Ovary (tissue), 3 donors: Measurements from ENCODE around the gene IP6K3.

ENCODE experiments used
- CTCF ChIP-seq, 3 donors: fragments of 450-650 bp in 2 of 3; fragments of 200-600 bp in 1 of 3; IDR thresholded peaks; one replicate each; pipeline versions ENCODE4 v1.5.1 to v1.8.0; 2016 to 2022; ENCODE audit warnings: antibody characterized with exemption in 3 of 3, mild to moderate bottlenecking in 1 of 3
- EP300 ChIP-seq: sonication (generic); formaldehyde crosslinking; IDR thresholded peaks from one replicate; pipeline ENCODE4 v1.6.1; 2017; ENCODE audit warnings: antibody characterized with exemption
- POLR2A ChIP-seq: fragments of 450-650 bp; IDR thresholded peaks from one replicate; pipeline ENCODE4 v1.6.1; 2017; ENCODE audit warnings: antibody characterized with exemption, mild to moderate bottlenecking, moderate library complexity
- donor health status: DM: no; HTN: no; CAD: no.

- TF ChIP-seq CTCF (IDR thresholded peaks at IDR 0.05) (no peak), POLR2A (no peak), EP300 (no peak)
Observed at GRCh38 chr6:33686225-33686924, 60.3 kb downstream of the IP6K3 start.
